Mesendoderm (in vitro differentiated cells): ENCODE measurements around the gene ACOX3.

Experiments
- DNase-seq: peaks from one replicate; pipeline ENCODE4 v3.0.0; 2013
- H2AK5ac ChIP-seq: 2 replicates; pipeline ENCODE4 v1.6.1; 2013; ENCODE audit warnings: low read length, inconsistent platforms
- H2BK120ac ChIP-seq: 2 replicates; pipeline ENCODE4 v1.6.1; 2013; ENCODE audit warnings: low read depth, mild to moderate bottlenecking, low read length, moderate library complexity, mixed read lengths
- H2BK15ac ChIP-seq: replicated peaks from 2 replicates; pipeline ENCODE4 v1.6.1; 2013; ENCODE audit warnings: low read depth, mild to moderate bottlenecking, moderate library complexity
- H2BK5ac ChIP-seq: 2 replicates; pipeline ENCODE4 v1.6.1; 2013; ENCODE audit warnings: low read length, inconsistent platforms
- H3K18ac ChIP-seq: 2 replicates; pipeline ENCODE4 v1.6.1; 2013; ENCODE audit warnings: mild to moderate bottlenecking, low read length, mixed read lengths
- H3K23ac ChIP-seq: one replicate; pipeline ENCODE4 v1.6.1; 2013; ENCODE audit warnings: low read length
- H3K27ac ChIP-seq: 2 replicates; pipeline ENCODE4 v1.5.1; 2013; ENCODE audit warnings: low read depth, mild to moderate bottlenecking, inconsistent platforms, low read length, moderate library complexity
- H3K27me3 ChIP-seq: 2 replicates; pipeline ENCODE4 v1.6.1; 2013; ENCODE audit warnings: low read length, control low read depth, mild to moderate bottlenecking, inconsistent platforms; ENCODE audit not compliant: insufficient read depth, poor library complexity
- H3K36me3 ChIP-seq: 2 replicates; pipeline ENCODE4 v1.6.1; 2013; ENCODE audit warnings: low read length, inconsistent platforms; ENCODE audit not compliant: control insufficient read depth, insufficient read depth
- H3K4ac ChIP-seq: one replicate; pipeline ENCODE4 v1.6.1; 2013; ENCODE audit warnings: low read depth, mild to moderate bottlenecking, low read length, moderate library complexity
- H3K4me1 ChIP-seq: 2 replicates; pipeline ENCODE4 v1.6.1; 2013; ENCODE audit warnings: low read depth, low read length, inconsistent platforms; ENCODE audit not compliant: control insufficient read depth
- H3K4me2 ChIP-seq: 2 replicates; pipeline ENCODE4 v1.6.1; 2013; ENCODE audit warnings: low read length
- H3K4me3 ChIP-seq: 2 replicates; pipeline ENCODE4 v1.5.1; 2013; ENCODE audit warnings: mild to moderate bottlenecking, low read length
- H3K56ac ChIP-seq: one replicate; pipeline ENCODE4 v1.6.1; 2013; ENCODE audit warnings: low read length
- H3K79me1 ChIP-seq: 2 replicates; pipeline ENCODE4 v1.6.1; 2013; ENCODE audit warnings: low read length, inconsistent platforms
- H3K79me2 ChIP-seq: 2 replicates; pipeline ENCODE4 v1.6.1; 2013; ENCODE audit warnings: mild to moderate bottlenecking, low read length; ENCODE audit not compliant: control insufficient read depth, insufficient read depth
- H3K9ac ChIP-seq: 2 replicates; pipeline ENCODE4 v1.6.1; 2013; ENCODE audit warnings: low read length, inconsistent platforms
- H4K5ac ChIP-seq: one replicate; pipeline ENCODE4 v1.6.1; 2013; ENCODE audit warnings: low read length
- H4K8ac ChIP-seq: one replicate; pipeline ENCODE4 v1.6.1; 2013; ENCODE audit warnings: low read depth, mild to moderate bottlenecking, control low read depth, low read length, moderate library complexity
- WGBS: extraction: QIAGEN DNeasy Blood & Tissue Kit; methylation state at CpG from one replicate; pipeline ENCODE4 v1.1.7; 2013; ENCODE audit warnings: low lambda C conversion rate, missing lambda C conversion rate; ENCODE audit not compliant: insufficient coverage; ENCODE audit errors: extremely low coverage; 5-methylcytosine and 5-hydroxymethylcytosine counted together

The ACOX3 gene

GRCh38 chr4:8369426-8370105 is 71.0 kb downstream of the ACOX3 start:
- Histone ChIP-seq H3K4me2 (no peak overlapping the region), H3K27ac (no peak overlapping the region), H3K4me3 (no peak overlapping the region), H3K36me3 (no peaks in the 10 kb centered on the region), H3K4ac (no peak overlapping the region), H3K56ac (no peak overlapping the region), H3K18ac (no peak overlapping the region), H3K23ac (no peak overlapping the region), H2BK5ac (no peak overlapping the region), H3K79me1 (no peaks in the 10 kb centered on the region), H3K4me1 (no peaks in the 10 kb centered on the region), H2BK120ac (no peak overlapping the region), H2BK15ac (no peak overlapping the region), H4K5ac (no peak overlapping the region), H3K27me3 (no peaks in the 10 kb centered on the region), H2AK5ac (no peak overlapping the region), H4K8ac (no peak overlapping the region), H3K79me2 (no peaks in the 10 kb centered on the region), H3K9ac (no peak overlapping the region)
- no peak for DNase-seq
- no CpG with 5 or more reads among the region's 13 CpGs for WGBS

GRCh38 chr4:8368998-8369397 is 71.5 kb downstream of the ACOX3 start:
- Histone ChIP-seq H4K5ac (no peak overlapping the region), H3K79me1 (no peaks in the 10 kb centered on the region), H3K56ac (no peak overlapping the region), H3K23ac (no peak overlapping the region), H3K9ac (no peak overlapping the region), H3K4me1 (no peaks in the 10 kb centered on the region), H2BK5ac (no peak overlapping the region), H3K4me2 (no peak overlapping the region), H2BK15ac (no peak overlapping the region), H3K4me3 (no peak overlapping the region), H3K36me3 (no peaks in the 10 kb centered on the region), H3K4ac (no peak overlapping the region), H3K27ac (no peak overlapping the region), H3K18ac (no peak overlapping the region), H2AK5ac (no peak overlapping the region), H3K27me3 (no peaks in the 10 kb centered on the region), H2BK120ac (no peak overlapping the region), H3K79me2 (no peaks in the 10 kb centered on the region), H4K8ac (no peak overlapping the region)
- WGBS, result no CpG with 5 or more reads among the region's 12 CpGs
- DNase-seq, result no peak

- Histone ChIP-seq H4K5ac (no peak overlapping the region), H3K4me2 (no peak overlapping the region), H3K36me3 (no peaks in the 10 kb centered on the region), H4K8ac (no peak overlapping the region), H2BK120ac (no peak overlapping the region), H3K4me1 (no peaks in the 10 kb centered on the region), H3K79me2 (no peaks in the 10 kb centered on the region), H3K18ac (no peak overlapping the region), H2BK15ac (no peak overlapping the region), H3K9ac (no peak overlapping the region), H3K27me3 (no peaks in the 10 kb centered on the region), H3K27ac (no peak overlapping the region), H3K79me1 (no peaks in the 10 kb centered on the region), H3K56ac (no peak overlapping the region), H3K4me3 (no peak overlapping the region), H3K4ac (no peak overlapping the region), H2BK5ac (no peak overlapping the region), H2AK5ac (no peak overlapping the region), H3K23ac (no peak overlapping the region)
- no CpG with 5 or more reads among the region's 12 CpGs for WGBS
- no peak for DNase-seq
These were observed 72.5 kb downstream of the ACOX3 start for GRCh38 chr4:8368061-8368481.

GRCh38 chr4:8366601-8367000 is 73.9 kb downstream of the ACOX3 start:
- no peak overlapping the region for H3K4ac ChIP-seq
- H3K4me2 ChIP-seq, result no peak overlapping the region
- no peak overlapping the region for H3K23ac ChIP-seq
- H3K27me3 ChIP-seq, result no peaks in the 10 kb centered on the region
- no peak overlapping the region for H3K4me3 ChIP-seq
- H3K36me3 ChIP-seq, result no peaks in the 10 kb centered on the region
- no peaks in the 10 kb centered on the region for H3K79me2 ChIP-seq
- no peaks in the 10 kb centered on the region for H3K79me1 ChIP-seq
- no peak overlapping the region for H2BK15ac ChIP-seq
- H4K5ac ChIP-seq, result no peak overlapping the region
- no peak overlapping the region for H3K27ac ChIP-seq
- H2AK5ac ChIP-seq, result no peak overlapping the region
- H3K4me1 ChIP-seq, result no peaks in the 10 kb centered on the region
- no peak overlapping the region for H3K18ac ChIP-seq
- H2BK120ac ChIP-seq, result no peak overlapping the region
- no peak for DNase-seq
- H2BK5ac ChIP-seq, result no peak overlapping the region
- no peak overlapping the region for H4K8ac ChIP-seq
- H3K9ac ChIP-seq, result no peak overlapping the region
- H3K56ac ChIP-seq, result no peak overlapping the region
- no CpG with 5 or more reads among the region's 17 CpGs for WGBS

- H4K8ac ChIP-seq, result no peak overlapping the region
- no peak overlapping the region for H3K4ac ChIP-seq
- no peaks in the 10 kb centered on the region for H3K79me1 ChIP-seq
- H3K4me2 ChIP-seq, result no peak overlapping the region
- H3K27me3 ChIP-seq, result no peaks in the 10 kb centered on the region
- H3K56ac ChIP-seq, result no peak overlapping the region
- no peak overlapping the region for H2BK5ac ChIP-seq
- H4K5ac ChIP-seq, result no peak overlapping the region
- no peaks in the 10 kb centered on the region for H3K4me1 ChIP-seq
- no peak overlapping the region for H2BK120ac ChIP-seq
- H3K79me2 ChIP-seq, result no peaks in the 10 kb centered on the region
- H3K4me3 ChIP-seq, result no peak overlapping the region
- no peak overlapping the region for H3K18ac ChIP-seq
- H3K36me3 ChIP-seq, result no peaks in the 10 kb centered on the region
- no peak overlapping the region for H3K9ac ChIP-seq
- H3K27ac ChIP-seq, result no peak overlapping the region
- no peak overlapping the region for H2AK5ac ChIP-seq
- no peak overlapping the region for H3K23ac ChIP-seq
- no peak for DNase-seq
- no peak overlapping the region for H2BK15ac ChIP-seq
- WGBS, result no CpG with 5 or more reads among the region's 11 CpGs
These were observed 74.6 kb downstream of the ACOX3 start for GRCh38 chr4:8365951-8366350.

GRCh38 chr4:8365353-8365752 is 75.2 kb downstream of the ACOX3 start:
- H3K4me3 ChIP-seq, result no peak overlapping the region
- no peaks in the 10 kb centered on the region for H3K4me1 ChIP-seq
- no peak overlapping the region for H2BK120ac ChIP-seq
- H3K27ac ChIP-seq, result no peak overlapping the region
- H3K4ac ChIP-seq, result no peak overlapping the region
- H3K27me3 ChIP-seq, result no peaks in the 10 kb centered on the region
- H2AK5ac ChIP-seq, result no peak overlapping the region
- no peak overlapping the region for H4K5ac ChIP-seq
- no peak overlapping the region for H3K23ac ChIP-seq
- H3K36me3 ChIP-seq, result no peaks in the 10 kb centered on the region
- H3K4me2 ChIP-seq, result no peak overlapping the region
- H4K8ac ChIP-seq, result no peak overlapping the region
- no peak overlapping the region for H2BK15ac ChIP-seq
- H3K56ac ChIP-seq, result no peak overlapping the region
- H3K9ac ChIP-seq, result no peak overlapping the region
- H3K18ac ChIP-seq, result no peak overlapping the region
- no CpG with 5 or more reads among the region's 13 CpGs for WGBS
- DNase-seq, result no peak
- H3K79me2 ChIP-seq, result no peaks in the 10 kb centered on the region
- H2BK5ac ChIP-seq, result no peak overlapping the region
- H3K79me1 ChIP-seq, result no peaks in the 10 kb centered on the region
